Body of pancreas (tissue), 4 donors: ENCODE measurements around the gene SETDB2. TPM values are rescaled to one million over a fixed set of nuclear protein-coding genes. Genes with fewer than 3 reads are reported as not detected.
"Not testable (repeated sequence)": the region's sequence is repeated elsewhere in the genome, so short reads cannot be mapped to it uniquely, and the experiment has no call there.

Source experiments
- ATAC-seq: fragments of 150-250 bp; one replicate; pipeline ENCODE4 v1.9.1; 2016
- DNase-seq, 4 donors: peaks; one replicate each; pipeline ENCODE4 v3.0.0-alpha.2; 2019
- H3K27ac ChIP-seq, 4 donors: fragments of 200-600 bp; sonication (generic); 1 replicate in 3 of 4; 2 replicates in 1 of 4; pipeline versions ENCODE4 v1.5.1 to v1.6.1; 2016 to 2019; ENCODE audit warnings: mild to moderate bottlenecking in 1 of 4, mixed read lengths in 1 of 4, moderate library complexity in 1 of 4
- H3K27me3 ChIP-seq, 2 donors: fragments of 200-600 bp; sonication (generic); one replicate each; pipeline ENCODE4 v1.6.0; 2016; ENCODE audit warnings: mild to moderate bottlenecking in 1 of 2
- H3K36me3 ChIP-seq, 2 donors: fragments of 200-600 bp; sonication (generic); replicated peaks in 1 of 2; 2 replicates each; pipeline ENCODE4 v1.5.1; 2016; ENCODE audit warnings: low read depth in 2 of 2; ENCODE audit not compliant: insufficient read depth in 1 of 2
- H3K4me1 ChIP-seq: fragments of 200-600 bp; sonication (generic); one replicate; pipeline ENCODE4 v1.6.0; 2016
- H3K4me3 ChIP-seq, 2 donors: fragments of 200-600 bp; sonication (generic); 1 replicate in 1 of 2; 2 replicates in 1 of 2; pipeline ENCODE4 v1.5.1; 2016 to 2019
- H3K9me3 ChIP-seq, 3 donors: fragments of 200-600 bp; sonication (generic); 1 replicate in 2 of 3; 2 replicates in 1 of 3; pipeline ENCODE4 v1.5.1; 2016
- CTCF ChIP-seq, 7 experiments: fragments of 450-650 bp in 4 of 7; fragments of 200-600 bp in 3 of 7; sonication (generic) in 3 of 7; IDR thresholded peaks; one replicate each; pipeline ENCODE4 v1.5.1; 2016 to 2019; ENCODE audit warnings: antibody characterized with exemption in 7 of 7
- POLR2A ChIP-seq, 3 donors: fragments of 450-650 bp; IDR thresholded peaks; one replicate each; pipeline ENCODE4 v1.6.1; 2016; ENCODE audit warnings: antibody characterized with exemption in 3 of 3, mild to moderate bottlenecking in 2 of 3
- WGBS, 2 donors: methylation state at CpG; one replicate each; pipeline ENCODE4 v1.1.5; 2017; 5-methylcytosine and 5-hydroxymethylcytosine counted together
- intact Hi-C: fragments of 100-400 bp; cut with DNase I; formaldehyde crosslinking; loops from one replicate; pipeline ENCODE4 v1.15.1; 2023
- total RNA-seq, 2 donors: library from RNA; depleted of rRNA; stranded (reverse); fragments of >200 nt; gene quantifications; one replicate each; pipeline ENCODE4 v1.1.0, GENCODE V29; 2016

Gene SETDB2
- total RNA-seq, 2 donors from 2014 or later, result 4.9 to 8.6 TPM

GRCh38 chr13:49481788-49482187 lies 37.7 kb downstream of the SETDB2 start:
- Histone ChIP-seq H3K9me3 (no peaks in the 10 kb centered on the region), H3K27me3 (no peaks in the 10 kb centered on the region), H3K27ac (no peak overlapping the region), H3K4me1 (no peaks in the 10 kb centered on the region), H3K36me3 (peaks cover 2 to 9% of the 10 kb centered on the region in 2 donors), H3K4me3 (no peak overlapping the region)
- ATAC-seq, result no peak
- 62 to 78% methylated on average over 5 of the region's 5 CpGs for WGBS, 2 donors
- DNase-seq, result no peak
- TF ChIP-seq CTCF (IDR thresholded peaks at IDR 0.05) (no peak), POLR2A (IDR thresholded peaks at IDR 0.05) (no peak)
- intact Hi-C loops, result no loop called here

GRCh38 chr13:49488563-49488962 lies 44.5 kb downstream of the SETDB2 start:
- no peak for TF ChIP-seq POLR2A (IDR thresholded peaks at IDR 0.05)
- TF ChIP-seq CTCF (IDR thresholded peaks at IDR 0.05), result no peak
- 94 to 95% methylated on average over 2 of the region's 2 CpGs for WGBS, 2 donors
- no peak for DNase-seq
- intact Hi-C loops, result no loop called here
- Histone ChIP-seq H3K4me3 (no peak overlapping the region), H3K9me3 (no peaks in the 10 kb centered on the region), H3K36me3 (peaks cover 0 to 4% of the 10 kb centered on the region in 2 donors), H3K4me1 (no peaks in the 10 kb centered on the region), H3K27ac (no peak overlapping the region), H3K27me3 (no peaks in the 10 kb centered on the region)
- ATAC-seq, result no peak

GRCh38 chr13:49494645-49495044 lies 50.6 kb downstream of the SETDB2 start:
- WGBS, 2 donors, result 25 to 33% methylated on average over 2 of the region's 2 CpGs
- DNase-seq (no peak), ATAC-seq (no peak)
- Histone ChIP-seq H3K27me3 (no peaks in the 10 kb centered on the region), H3K4me1 (peaks cover 16% of the 10 kb centered on the region), H3K27ac (peak overlapping the region in 3 of 4 donors; percentile 97 to 98 (median 97)), H3K9me3 (no peaks in the 10 kb centered on the region), H3K36me3 (no peaks in the 10 kb centered on the region), H3K4me3 (peak overlapping the region; percentile 55 to 64)
- TF ChIP-seq CTCF (IDR thresholded peaks at IDR 0.05) (no peak), POLR2A (IDR thresholded peaks at IDR 0.05) (no peak)
- intact Hi-C loops, result loop anchor here (10.0 kb wide), 1 partner anchor 90 kb away; the partner anchor contains the start of gene RCBTB1

GRCh38 chr13:49495783-49496762 lies 52.0 kb downstream of the SETDB2 start, which contains the start of gene PHF11:
Gene PHF11, plus strand, starts transcription at chr13:49495953. Its CDS starts 49 bp downstream, at chr13:49496002.
- Histone ChIP-seq H3K27ac (peak within 1 kb of the TSS; percentile 93 to 98 (median 97)), H3K4me3 (peak within 1 kb of the TSS; percentile 55 to 64), H3K27me3 (no peaks in the 10 kb centered on the region), H3K9me3 (no peaks in the 10 kb centered on the region), H3K4me1 (peaks cover 16% of the 10 kb centered on the region), H3K36me3 (no peaks in the 10 kb centered on the region)
- peak; percentile 86 for ATAC-seq
- TF ChIP-seq POLR2A (IDR thresholded peaks at IDR 0.05) (peak; percentile 37 to 88 (median 78)), CTCF (IDR thresholded peaks at IDR 0.05) (peak in 5 of 7 experiments; percentile 25 to 38 (median 32))
- 2 to 6% methylated on average over 4 to 68 of the region's 71 CpGs for WGBS, 2 donors
- peak; percentile 85 to 90 (median 88) for DNase-seq
- intact Hi-C loops, result loop anchor here (10.0 kb wide), 1 partner anchor 89 kb away; the partner anchor contains the start of gene RCBTB1

- Histone ChIP-seq H3K27ac (peak overlapping the region in 3 of 4 donors; percentile 97 to 98 (median 97)), H3K4me1 (peaks cover 16% of the 10 kb centered on the region)
- H3K36me3 ChIP-seq, H3K4me3 ChIP-seq, DNase-seq, ATAC-seq, H3K9me3 ChIP-seq, H3K27me3 ChIP-seq: not testable (repeated sequence)
- intact Hi-C loops, result loop anchor here (10.0 kb wide), 1 partner anchor 88 kb away; the partner anchor contains the start of gene RCBTB1
- WGBS, 2 donors, result 73 to 78% methylated on average over 11 of the region's 11 CpGs
Measured at GRCh38 chr13:49496837-49497236, 52.8 kb downstream of the SETDB2 start.
